ENCODE data around the gene THRAP3. TPM values are rescaled to one million over a fixed set of nuclear protein-coding genes. Genes with fewer than 3 reads are reported as not detected.

THRAP3 gene
- total and polyA plus RNA-seq, 7 donors, result 25.4 to 104 (median 77.8) TPM

DNA sequence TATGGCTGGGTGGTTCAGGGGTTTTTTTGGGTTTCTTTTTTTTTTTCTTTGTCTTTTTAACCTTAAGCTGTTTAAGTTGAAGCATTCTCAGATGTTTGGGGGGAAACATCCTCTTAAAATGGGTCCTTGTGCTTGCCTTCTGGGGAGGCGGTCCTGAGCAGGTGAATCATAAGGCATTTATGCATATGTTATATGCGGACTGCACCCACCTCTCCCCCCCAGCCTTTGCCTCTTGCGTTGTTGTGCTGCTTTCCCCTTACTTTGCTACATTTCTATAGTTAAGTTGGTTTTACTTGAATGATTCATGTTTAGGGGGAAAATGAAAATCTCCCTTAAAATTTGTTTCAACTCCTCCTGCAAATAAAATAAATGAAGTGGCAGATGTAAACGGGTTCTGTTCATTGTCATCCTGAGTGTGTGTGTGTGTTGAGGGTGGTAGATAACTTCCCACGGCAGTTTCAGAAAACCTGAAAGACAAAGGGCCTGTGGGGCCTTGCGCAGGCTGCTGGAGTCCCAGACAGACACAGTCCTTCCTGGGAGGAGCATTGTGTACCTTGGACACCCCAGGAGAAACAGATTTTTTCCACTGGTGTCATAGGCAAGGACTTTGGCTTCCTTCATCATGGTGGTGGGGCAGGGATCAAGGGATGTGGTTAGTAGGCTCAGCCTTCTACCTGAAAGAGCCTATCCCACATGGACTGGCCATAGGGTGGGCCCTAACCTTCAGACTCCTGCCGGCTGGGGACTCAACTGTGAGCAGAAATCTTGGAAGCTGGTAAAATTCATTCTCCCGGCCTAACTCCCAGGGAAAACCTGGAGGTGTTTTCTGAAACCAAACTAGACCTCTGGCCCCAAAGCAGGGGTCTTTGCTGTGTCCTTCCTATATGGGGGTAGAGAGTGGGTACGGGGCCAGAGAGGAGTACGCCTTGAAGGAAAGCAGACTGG lies 81.0 kb downstream of the THRAP3 start:
- Histone ChIP-seq H3K27me3 (no peaks in the 10 kb centered on the region), H3K4me1 (peaks cover 2 to 25% (median 17%) of the 10 kb centered on the region in 4 donors), H3K27ac (peak overlapping the region; percentile 69 to 84 (median 78)), H3K4me3 (no peak overlapping the region), H3K36me3 (peaks cover 17 to 45% (median 38%) of the 10 kb centered on the region in 4 donors), H3K9me3 (no peaks in the 10 kb centered on the region)
- TF ChIP-seq, protein P1, sequence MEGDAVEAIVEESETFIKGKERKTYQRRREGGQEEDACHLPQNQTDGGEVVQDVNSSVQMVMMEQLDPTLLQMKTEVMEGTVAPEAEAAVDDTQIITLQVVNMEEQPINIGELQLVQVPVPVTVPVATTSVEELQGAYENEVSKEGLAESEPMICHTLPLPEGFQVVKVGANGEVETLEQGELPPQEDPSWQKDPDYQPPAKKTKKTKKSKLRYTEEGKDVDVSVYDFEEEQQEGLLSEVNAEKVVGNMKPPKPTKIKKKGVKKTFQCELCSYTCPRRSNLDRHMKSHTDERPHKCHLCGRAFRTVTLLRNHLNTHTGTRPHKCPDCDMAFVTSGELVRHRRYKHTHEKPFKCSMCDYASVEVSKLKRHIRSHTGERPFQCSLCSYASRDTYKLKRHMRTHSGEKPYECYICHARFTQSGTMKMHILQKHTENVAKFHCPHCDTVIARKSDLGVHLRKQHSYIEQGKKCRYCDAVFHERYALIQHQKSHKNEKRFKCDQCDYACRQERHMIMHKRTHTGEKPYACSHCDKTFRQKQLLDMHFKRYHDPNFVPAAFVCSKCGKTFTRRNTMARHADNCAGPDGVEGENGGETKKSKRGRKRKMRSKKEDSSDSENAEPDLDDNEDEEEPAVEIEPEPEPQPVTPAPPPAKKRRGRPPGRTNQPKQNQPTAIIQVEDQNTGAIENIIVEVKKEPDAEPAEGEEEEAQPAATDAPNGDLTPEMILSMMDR (IDR thresholded peaks at IDR 0.05), result no peak
- TF ChIP-seq POLR2AphosphoS5 (IDR thresholded peaks at IDR 0.05) (no peak), POLR2A (IDR thresholded peaks at IDR 0.05) (no peak), EP300 (IDR thresholded peaks at IDR 0.05) (no peak)
- 74 to 79% methylated on average over 10 of the region's 10 CpGs for WGBS, 2 donors
- intact Hi-C loops (cut with DNase I), result loop anchor here (5.0 kb wide), 1 partner anchor 62 kb away; no protein-coding TSS in a partner anchor
- DNase-seq, result peak; percentile 47

DNA sequence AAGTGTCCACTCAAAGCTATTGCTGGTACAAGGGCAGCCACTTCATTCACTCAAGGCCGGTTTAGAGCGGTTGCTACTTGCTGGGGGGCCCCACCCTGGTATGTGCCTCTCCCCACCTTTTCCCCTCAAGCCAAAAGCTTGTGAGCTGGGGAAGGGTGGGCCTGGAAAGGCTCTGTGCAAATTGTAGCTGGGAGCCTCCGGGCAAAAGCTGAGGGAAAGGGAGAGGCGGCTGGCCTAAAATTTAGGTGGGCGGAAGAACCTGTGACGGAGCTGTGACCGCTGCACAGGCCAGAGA lies 81.6 kb downstream of the THRAP3 start:
- H3K27ac ChIP-seq, result peak overlapping the region; percentile 69 to 84 (median 78)
- H3K27me3 ChIP-seq, result no peaks in the 10 kb centered on the region
- TF ChIP-seq, protein P1 (IDR thresholded peaks at IDR 0.05), result no peak
- TF ChIP-seq POLR2AphosphoS5 (IDR thresholded peaks at IDR 0.05) (no peak), EP300 (IDR thresholded peaks at IDR 0.05) (no peak), POLR2A (IDR thresholded peaks at IDR 0.05) (no peak)
- H3K36me3 ChIP-seq, result peaks cover 15 to 39% (median 32%) of the 10 kb centered on the region in 4 donors
- DNase-seq, result no peak
- peaks cover 2 to 25% (median 17%) of the 10 kb centered on the region in 4 donors for H3K4me1 ChIP-seq
- H3K4me3 ChIP-seq, result peak overlapping the region in 3 of 4 donors; percentile 69 to 92 (median 73)
- no peaks in the 10 kb centered on the region for H3K9me3 ChIP-seq
- intact Hi-C loops (cut with DNase I), result loop anchor here (5.0 kb wide), 1 partner anchor 61 kb away; no protein-coding TSS in a partner anchor
- 55 to 77% methylated on average over 7 of the region's 7 CpGs for WGBS, 2 donors

DNA sequence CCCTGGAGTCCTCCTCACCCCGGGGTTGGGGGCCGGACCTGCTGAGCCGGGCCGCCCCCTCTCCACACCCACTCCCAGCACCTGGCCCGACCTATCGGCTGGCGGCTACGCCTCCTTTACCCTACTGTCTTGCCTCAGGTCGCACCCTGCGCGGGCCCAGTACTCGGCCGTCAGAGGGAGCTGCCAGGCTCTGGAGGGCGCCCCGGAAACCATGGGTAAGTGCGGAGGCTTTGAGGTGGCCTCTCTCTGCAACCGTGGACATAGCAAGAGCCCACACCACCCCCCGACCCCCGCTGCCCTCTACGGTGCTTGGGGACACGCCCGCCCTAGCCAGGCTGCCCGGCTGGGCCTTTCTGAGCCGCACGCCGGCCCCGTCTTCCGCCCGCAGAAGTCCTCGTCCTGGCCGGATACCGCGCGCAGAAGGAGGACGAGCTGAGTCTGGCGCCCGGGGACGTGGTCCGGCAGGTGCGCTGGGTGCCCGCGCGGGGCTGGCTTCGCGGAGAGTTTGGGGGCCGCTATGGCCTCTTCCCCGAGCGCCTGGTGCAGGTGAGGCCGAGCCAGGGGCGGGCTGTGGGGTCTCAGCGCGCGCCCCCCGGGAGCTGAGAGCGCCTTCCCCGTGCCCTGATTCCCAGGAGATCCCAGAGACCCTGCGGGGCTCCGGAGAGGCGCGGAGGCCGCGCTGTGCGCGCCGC lies 82.1 kb downstream of the THRAP3 start, which contains the start of gene SH3D21:
SH3D21 (plus strand) TSS at position 159 of the 692 bp plus-strand sequence; CDS start at position 212, 53 bp downstream.
- peak within 1 kb of the TSS; percentile 69 to 84 (median 78) for H3K27ac ChIP-seq
- DNase-seq, result peak; percentile 73
- peaks cover 2 to 25% (median 17%) of the 10 kb centered on the region in 4 donors for H3K4me1 ChIP-seq
- TF ChIP-seq, protein P1 (IDR thresholded peaks at IDR 0.05), result no peak
- TF ChIP-seq POLR2A (IDR thresholded peaks at IDR 0.05) (peak in 1 of 2 donors; percentile 7), EP300 (IDR thresholded peaks at IDR 0.05) (no peak), POLR2AphosphoS5 (IDR thresholded peaks at IDR 0.05) (peak in 2 of 4 donors; percentile 21 to 38)
- peaks cover 11 to 34% (median 27%) of the 10 kb centered on the region in 4 donors for H3K36me3 ChIP-seq
- H3K4me3 ChIP-seq, result peak within 1 kb of the TSS; percentile 57 to 92 (median 71)
- no peaks in the 10 kb centered on the region for H3K27me3 ChIP-seq
- no peaks in the 10 kb centered on the region for H3K9me3 ChIP-seq
- WGBS, 2 donors, result 1 to 4% methylated on average over 65 of the region's 65 CpGs
- intact Hi-C loops (cut with DNase I), result loop anchor here (5.0 kb wide), 1 partner anchor 61 kb away; no protein-coding TSS in a partner anchor

DNA sequence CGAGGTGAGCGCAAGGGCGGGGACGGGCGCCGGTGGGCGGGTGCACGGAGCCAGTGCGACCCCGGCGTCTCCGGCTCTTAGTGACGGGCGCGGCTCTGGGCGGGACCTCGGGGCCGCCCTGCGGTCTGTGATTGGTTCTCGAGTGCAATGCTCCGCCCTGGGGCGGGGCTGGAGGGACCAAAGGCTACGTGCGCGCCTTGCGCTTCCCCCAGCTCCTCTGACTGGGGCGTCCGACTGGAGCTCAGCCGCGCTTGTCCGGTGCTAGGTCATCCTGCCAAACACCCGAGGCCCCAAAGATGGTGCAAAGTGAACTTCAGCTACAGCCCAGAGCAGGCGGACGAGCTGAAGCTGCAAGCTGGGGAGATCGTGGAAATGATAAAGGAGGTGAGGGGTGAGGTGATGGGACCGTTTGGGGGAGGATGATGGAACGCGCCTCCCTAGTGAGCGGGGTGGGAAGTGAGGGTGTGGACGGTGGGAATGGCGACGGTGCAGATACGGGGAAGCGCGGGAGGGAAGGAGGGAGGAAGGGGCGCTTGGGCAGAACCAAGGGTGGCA lies 82.7 kb downstream of the THRAP3 start:
- intact Hi-C loops (cut with DNase I), result loop anchor here (5.0 kb wide), 1 partner anchor 60 kb away; no protein-coding TSS in a partner anchor
- H3K4me1 ChIP-seq, result peaks cover 2 to 25% (median 17%) of the 10 kb centered on the region in 4 donors
- WGBS, 2 donors, result 1% methylated on average over 46 of the region's 46 CpGs

More for the DNA sequence above, 82.7 kb downstream of the THRAP3 start:
- H3K9me3 ChIP-seq, result no peaks in the 10 kb centered on the region
- TF ChIP-seq POLR2A (IDR thresholded peaks at IDR 0.05), result no peak
- peak; percentile 71 to 89 (median 78) for TF ChIP-seq POLR2AphosphoS5 (IDR thresholded peaks at IDR 0.05)
- TF ChIP-seq, protein P1 (IDR thresholded peaks at IDR 0.05), result no peak
- no peak for TF ChIP-seq EP300 (IDR thresholded peaks at IDR 0.05)
- peaks cover 6 to 28% (median 20%) of the 10 kb centered on the region in 4 donors for H3K36me3 ChIP-seq
- H3K27me3 ChIP-seq, result no peaks in the 10 kb centered on the region
- H3K4me3 ChIP-seq, result peak overlapping the region; percentile 57 to 92 (median 71)
- H3K27ac ChIP-seq, result peak overlapping the region; percentile 69 to 84 (median 78)
- peak; percentile 96 for DNase-seq

Measured in sigmoid colon (tissue), 7 donors.